Activated CD8-positive, alpha-beta memory T cell treated with anti-CD3 and anti-CD28 coated beads for 36 hours (primary cell): ENCODE results near the gene SOX8. TPM values are rescaled to one million over a fixed set of nuclear protein-coding genes. Genes with fewer than 3 reads are reported as not detected.

Source experiments
- CTCF ChIA-PET: fragments of 350-600 bp; sonication (Branson Sonifier 250); formaldehyde crosslinking; loops from one replicate; lab custom pipeline; 2021; ENCODE audit warnings: antibody characterized with exemption; lab: Charles Lee
- POLR2A ChIA-PET: fragments of 350-600 bp; sonication (Branson Sonifier 250); formaldehyde crosslinking; loops from one replicate; lab custom pipeline; 2021; ENCODE audit warnings: antibody characterized with exemption; lab: Charles Lee
- total RNA-seq, 2 experiments: library from RNA; stranded (reverse); gene quantifications; one replicate each; pipeline ENCODE4 v1.2.3, GENCODE V29; 2021

The SOX8 gene
- total RNA-seq, 2 experiments from 2014 or later, result 0.61 to 0.63 TPM

DNA sequence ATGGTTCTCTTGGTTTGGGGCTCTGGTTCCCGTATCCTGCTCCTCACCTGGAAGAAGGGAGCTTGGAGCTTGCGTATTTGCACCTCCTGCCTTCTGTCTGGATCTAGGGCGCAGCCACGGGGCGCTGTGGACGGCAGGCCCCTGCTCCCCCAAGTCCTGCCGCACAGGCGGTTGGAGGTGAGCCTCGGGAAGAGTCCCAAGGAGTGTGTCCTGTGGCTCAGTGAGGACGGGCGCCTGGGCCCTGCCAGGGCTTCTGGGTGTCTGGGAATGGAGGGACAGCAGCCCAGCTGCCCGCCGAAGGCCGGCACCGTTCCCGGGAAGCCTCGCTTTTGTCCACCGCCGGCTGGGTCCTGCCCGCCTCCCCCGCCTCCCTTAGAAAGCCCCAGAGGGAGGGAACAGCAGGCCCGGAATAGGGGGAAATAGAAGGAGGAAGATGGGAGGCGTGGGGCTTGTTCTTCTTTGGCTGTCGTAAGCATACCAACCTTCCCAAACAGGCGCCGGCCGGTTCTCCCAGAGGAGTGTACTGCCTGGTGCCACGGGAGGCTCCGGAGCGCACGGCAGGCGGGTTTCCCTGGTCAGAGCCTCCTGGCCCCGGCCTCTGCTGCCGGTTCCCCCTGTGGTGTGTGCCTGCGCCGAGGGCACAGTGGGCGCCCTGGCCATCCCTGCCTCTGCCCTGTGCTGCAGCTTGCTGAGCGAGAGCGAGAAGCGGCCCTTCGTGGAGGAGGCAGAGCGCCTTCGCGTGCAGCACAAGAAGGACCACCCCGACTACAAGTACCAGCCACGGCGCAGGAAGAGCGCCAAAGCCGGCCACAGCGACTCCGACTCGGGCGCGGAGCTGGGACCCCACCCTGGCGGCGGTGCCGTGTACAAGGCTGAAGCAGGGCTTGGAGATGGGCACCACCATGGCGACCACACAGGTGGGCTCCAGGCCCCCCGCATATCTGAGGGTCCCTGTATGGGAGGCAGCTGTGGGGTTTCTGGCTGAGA, 1.8 kb downstream of the SOX8 start:
- ChIA-PET POLR2A (interaction anchor here (0.7 kb wide), 1 partner anchor 174 kb away, joined by 3 read pairs; no protein-coding TSS in a partner anchor), CTCF (interaction anchor here (1.4 to 1.8 kb wide), 2 partner anchors 19 to 74 kb away, joined by 4 to 6 read pairs; no protein-coding TSS in a partner anchor)

DNA sequence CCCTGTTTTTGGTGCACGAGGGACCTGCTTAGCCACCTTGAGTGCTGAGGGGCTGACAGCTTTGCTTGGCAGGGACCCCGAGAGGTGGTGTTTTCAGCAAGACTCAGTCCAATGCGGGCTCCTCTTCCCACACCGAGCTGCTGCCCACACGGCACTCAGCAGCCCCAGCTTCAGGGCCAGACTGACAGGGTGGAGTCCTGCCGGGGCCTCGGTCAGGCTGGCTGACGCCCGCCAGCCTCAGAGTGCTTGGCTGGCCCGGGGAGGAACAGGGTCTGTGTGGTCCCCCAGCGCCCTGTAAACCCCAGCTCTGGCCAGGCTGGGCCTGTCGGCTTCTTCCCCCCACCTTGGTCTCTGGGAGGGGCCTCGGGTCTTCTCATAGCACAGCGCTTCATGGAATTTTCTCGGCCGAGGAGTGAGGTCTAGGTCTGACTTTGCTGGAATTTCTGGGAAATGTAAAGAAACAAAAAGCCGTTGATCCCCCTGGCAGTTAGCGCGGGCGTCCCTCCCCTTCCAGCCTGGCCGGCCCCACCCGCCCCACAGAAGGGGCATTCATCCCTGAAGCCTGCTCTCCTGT, 2.6 kb downstream of the SOX8 start:
- ChIA-PET POLR2A (interaction anchor here (0.6 to 0.7 kb wide), 2 partner anchors 12 to 14 kb away, joined by 3 to 5 read pairs; no protein-coding TSS in a partner anchor), CTCF (interaction anchor here (0.6 kb wide), 1 partner anchor 913 kb away, joined by 3 read pairs; no protein-coding TSS in a partner anchor)

DNA sequence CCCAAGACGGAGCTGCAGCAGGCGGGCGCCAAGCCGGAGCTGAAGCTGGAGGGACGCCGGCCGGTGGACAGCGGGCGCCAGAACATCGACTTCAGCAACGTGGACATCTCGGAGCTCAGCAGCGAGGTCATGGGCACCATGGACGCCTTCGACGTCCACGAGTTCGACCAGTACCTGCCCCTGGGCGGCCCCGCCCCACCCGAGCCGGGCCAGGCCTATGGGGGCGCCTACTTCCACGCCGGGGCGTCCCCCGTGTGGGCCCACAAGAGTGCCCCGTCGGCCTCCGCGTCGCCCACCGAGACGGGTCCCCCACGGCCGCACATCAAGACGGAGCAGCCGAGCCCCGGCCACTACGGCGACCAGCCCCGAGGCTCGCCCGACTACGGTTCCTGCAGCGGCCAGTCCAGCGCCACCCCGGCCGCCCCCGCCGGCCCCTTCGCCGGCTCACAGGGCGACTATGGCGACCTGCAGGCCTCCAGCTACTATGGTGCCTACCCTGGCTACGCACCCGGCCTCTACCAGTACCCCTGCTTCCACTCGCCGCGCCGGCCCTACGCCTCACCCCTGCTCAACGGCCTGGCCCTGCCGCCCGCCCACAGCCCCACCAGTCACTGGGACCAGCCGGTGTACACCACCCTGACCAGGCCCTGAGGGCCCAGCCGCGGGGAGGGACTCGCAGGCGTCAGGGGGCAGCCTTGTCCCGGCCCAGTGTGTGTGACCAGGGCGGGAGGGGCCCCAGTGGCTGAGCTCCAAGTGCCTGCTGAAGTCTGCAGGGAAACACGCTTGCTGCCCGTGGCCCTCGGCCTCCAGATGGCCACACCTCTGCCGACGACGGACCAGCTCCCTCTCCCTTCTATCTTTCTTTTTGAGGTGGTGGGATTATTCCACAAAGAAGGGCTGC, 3.4 kb downstream of the SOX8 start:
- POLR2A ChIA-PET, result interaction anchor here (0.6 to 0.7 kb wide), 2 partner anchors 11 to 13 kb away, joined by 3 to 5 read pairs; no protein-coding TSS in a partner anchor

DNA sequence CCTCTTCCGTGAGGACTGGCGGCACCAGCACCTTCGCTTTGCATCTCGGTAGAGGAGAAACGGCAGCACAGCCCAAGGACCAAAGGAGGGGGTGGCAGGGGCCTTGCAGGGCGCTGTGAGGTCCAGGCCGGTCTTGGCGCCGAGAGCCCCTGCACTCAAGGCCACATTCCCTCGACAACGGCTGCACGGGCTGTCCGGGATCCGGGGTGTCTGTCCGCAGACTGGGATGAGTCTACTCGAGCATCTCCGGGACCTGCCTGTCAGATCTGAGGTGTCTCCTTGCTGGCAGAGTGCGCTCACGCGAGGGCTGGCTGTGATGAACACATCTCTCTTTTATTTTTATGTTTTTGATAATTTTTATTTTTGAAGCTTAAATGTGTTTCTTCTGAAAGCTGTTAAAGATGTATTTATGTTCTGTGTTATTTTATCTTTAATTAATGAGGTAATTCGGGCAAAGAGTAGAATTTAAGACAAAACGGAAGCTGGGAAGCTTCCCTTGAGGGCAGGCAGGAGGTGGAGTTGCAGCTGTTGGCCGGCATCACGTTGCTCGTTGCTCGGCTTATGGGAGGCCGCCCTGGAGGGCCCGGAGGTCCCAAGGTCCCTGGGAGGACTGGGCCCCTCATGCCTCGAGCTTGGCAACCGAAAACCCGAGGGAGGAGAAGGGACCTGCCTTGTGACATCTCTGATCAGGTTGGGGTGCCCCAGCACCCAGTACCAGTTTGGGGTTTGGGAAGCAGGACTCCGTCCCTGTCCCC, 4.3 kb downstream of the SOX8 start:
- ChIA-PET CTCF (no interaction called here), POLR2A (no interaction called here)

More for the DNA sequence above, 3.4 kb downstream of the SOX8 start:
- CTCF ChIA-PET, result interaction anchor here (0.6 kb wide), 1 partner anchor 914 kb away, joined by 3 read pairs; no protein-coding TSS in a partner anchor

DNA sequence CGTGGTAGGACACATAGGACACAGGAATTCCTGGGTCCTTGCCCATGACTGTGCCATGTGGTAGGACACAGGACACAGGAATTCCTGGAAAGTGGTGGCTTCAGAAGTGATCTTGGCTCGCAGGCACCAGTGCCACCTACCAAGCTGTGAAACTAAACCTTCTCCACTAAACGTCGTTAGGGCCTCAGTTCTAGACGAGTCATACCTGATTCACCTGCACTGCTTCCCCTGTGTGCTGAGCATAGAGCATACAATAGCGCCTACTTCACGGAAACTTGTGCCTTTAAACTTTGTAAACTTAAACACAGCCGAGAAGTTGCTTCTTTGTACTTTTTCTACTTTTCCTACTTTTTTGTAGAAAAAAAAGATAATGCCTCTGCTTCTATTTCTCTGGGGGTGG, 4.8 kb downstream of the SOX8 start:
- ChIA-PET CTCF (no interaction called here), POLR2A (no interaction called here)

DNA sequence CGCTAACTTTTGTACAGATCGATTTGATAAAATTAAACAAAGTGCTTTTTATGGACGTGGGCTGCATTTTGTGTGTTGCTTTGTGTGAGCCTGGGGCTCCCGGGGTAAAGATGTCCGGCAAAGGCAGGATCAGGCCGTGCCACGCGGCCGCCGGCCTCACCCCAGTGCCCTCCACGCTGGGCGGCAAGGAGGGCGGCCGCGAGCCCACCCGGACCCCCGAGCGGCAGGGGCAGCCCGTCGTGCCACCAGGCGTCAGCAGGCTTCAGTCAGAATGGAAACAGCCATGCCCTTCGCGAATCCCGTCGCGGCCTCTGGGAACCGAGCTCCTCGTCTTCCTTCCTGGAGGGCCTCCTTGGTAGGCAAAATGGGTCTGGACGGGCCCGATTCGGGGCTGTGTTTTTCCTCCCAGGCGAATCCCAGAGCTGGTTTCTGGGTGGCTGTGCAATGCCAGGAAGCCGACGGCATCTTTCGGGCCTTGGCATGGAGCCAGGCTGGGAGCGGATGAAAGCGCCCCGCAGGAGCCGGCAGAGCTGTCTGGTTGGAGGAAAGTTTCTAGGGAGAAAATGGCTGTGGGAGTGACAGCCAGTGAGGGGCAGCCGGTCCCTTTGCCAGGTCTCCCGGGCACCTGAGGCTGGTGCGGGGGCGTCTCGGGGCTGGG, 5.5 kb downstream of the SOX8 start:
- POLR2A ChIA-PET, result no interaction called here
- CTCF ChIA-PET, result no interaction called here

DNA sequence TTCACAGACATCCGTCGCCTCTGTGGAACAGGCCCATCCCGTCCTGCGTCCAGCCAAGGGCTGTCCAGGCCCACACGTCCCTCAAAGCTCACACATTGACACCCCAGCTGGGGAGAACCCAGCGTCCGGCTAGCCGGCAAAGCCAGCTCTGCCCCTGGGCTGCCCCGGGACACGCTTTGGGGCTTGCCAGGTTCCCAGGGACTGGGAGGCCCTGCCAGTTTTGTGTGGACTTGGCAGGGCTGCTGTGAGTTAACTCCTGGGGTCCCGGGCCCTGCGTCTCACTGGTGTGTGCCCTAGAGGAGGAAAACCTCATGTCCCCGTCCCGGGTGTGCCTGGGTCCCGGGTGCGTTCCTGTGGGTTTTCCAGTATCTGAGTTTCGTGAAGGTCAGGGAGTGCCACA, 6.3 kb downstream of the SOX8 start:
- CTCF ChIA-PET, result no interaction called here
- POLR2A ChIA-PET, result no interaction called here

DNA sequence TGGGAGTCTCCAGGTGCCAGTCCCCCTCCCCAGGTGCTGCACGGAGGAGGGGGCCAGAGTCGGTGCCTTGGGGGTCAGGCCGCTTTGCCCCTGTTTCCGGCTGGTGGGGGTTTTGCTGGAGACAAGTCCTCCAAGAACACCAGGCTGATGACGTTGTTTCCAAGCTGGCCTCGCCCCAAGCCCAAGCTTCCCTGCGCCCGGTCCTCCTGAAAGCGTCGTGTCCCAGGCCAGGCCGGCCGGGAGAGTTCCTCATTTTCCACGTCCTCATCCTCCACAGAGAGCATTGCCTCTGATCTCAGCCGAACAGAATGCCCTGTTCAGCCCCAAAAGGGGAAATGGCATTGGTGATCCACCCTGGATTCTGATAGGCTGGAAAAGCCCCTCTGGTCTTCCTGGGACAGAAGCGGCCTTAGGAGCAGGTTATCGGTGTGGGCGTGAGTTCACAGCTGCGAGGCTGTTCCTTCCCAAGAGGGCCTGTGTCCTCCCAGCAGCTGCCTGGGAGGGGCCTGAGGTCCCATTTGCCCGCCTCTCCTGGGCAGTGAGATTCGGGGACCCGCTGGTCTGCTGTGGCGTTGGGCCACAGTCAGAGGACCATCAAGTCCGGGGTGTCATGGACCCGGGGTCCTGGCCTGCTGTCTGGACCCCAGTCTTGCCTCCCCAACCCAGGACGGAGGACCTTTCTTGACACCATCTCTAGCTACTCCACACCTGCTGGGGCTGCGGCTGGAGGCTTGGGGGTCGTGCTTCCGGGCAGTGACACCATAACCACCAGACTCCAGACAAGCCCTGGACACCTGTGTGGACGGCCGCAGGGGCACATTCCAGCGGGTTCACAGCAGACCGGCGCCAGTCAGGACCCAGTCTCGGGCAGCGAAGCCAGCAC, 7.1 kb downstream of the SOX8 start:
- ChIA-PET CTCF (no interaction called here), POLR2A (no interaction called here)

DNA sequence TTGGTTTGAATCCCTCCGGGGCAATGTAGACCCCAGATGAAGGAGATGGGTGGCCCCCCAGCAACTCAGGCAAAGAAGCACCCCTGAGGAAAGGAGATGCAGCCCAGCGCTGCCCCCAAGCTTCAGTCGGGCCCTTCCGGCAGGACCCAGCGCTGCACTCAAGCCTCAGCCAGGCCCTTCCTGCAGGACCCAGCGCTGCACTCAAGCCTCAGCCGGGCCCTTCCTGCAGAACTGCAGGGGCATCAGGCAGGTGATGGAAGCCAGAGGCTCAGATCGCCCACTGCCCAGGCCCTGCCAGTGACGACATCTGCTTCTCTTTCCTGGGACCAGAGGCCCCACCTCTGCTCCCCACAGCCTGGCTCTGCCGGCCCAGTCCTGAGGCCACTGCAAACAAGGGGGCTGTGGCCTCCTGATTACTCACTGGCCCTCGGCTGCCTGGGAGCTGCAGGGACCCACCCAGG, 7.8 kb downstream of the SOX8 start:
- POLR2A ChIA-PET, result no interaction called here
- CTCF ChIA-PET, result no interaction called here

DNA sequence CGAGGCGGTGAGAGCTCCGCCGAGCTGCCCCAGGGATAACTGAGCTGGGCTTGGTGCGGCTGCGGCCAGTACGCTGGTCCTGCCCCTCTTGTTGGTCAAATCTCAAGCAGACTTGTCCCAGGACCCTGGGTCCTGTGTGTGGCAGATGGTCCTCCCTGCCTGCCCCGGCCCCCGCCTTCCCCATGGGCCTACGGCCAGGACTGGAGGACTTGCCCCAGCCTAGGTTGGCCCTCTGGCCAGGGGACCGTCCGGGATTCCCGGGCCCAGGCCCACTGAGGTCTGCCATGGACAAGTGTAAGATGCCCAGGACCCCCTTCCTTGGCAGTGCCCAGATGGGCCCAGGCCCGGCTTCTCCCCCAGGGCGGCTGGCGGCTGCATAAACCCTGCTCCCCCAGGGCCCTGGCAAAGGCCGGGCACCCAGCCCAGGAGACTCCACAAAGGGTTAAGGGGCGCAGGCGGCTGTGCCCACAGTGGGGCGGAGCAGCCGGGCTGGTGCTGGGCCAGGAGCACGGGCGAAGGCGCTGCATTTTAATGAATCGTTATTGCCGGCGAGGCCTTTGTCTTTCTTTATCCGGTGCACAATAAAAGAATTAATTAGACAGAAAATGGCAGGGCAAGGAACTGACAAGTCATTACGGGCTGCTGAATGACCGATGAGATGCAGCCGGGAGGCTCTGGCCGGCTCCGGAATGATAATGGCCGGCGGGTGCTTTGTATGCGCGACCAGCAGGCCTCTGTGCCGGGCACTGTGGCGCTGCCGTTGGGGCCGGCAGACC, 9.1 kb downstream of the SOX8 start:
- POLR2A ChIA-PET, result no interaction called here

DNA sequence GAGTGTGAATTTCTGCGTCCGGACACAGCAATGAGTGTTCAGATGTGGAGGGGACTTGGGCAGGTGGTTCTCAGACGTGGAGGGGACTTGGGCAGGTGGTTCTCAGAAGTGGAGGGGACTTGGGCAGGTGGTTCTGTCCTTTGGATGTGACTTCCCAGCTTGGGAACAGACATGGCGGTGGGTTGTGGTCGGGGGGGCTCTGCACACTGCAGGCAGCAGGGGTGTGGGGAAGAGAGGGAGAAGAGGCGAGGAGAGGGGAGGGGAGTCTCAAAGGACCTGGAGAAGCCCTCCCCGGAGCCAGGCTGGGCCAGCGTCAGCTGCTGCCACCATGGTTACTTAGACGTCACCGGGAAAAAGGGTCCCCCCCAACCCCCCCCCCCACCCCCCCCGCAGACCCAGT, 9.8 kb downstream of the SOX8 start:
- POLR2A ChIA-PET, result no interaction called here
- CTCF ChIA-PET, result no interaction called here

More for the DNA sequence above, 9.1 kb downstream of the SOX8 start:
- CTCF ChIA-PET, result no interaction called here

DNA sequence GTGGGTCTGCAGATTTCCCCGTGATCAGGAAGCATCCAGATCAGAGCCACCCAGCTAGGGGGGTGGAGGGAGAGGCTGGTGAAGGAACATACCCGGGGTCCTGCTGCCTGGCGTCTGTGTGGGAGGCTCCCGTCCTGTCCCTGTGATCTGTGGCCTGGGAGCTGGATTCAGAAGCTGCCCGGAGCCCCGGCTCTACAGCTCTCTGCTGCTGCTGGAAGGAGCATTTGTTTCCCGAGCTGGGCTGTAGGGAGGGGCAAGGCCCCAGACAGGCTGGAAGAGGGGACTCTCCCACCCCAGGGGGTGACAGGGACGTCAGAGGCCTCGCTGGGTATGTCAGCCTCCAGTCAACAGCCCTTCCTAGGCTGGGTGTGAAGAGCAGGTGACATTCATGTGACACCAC, 10.2 kb downstream of the SOX8 start:
- CTCF ChIA-PET, result no interaction called here
- POLR2A ChIA-PET, result no interaction called here

DNA sequence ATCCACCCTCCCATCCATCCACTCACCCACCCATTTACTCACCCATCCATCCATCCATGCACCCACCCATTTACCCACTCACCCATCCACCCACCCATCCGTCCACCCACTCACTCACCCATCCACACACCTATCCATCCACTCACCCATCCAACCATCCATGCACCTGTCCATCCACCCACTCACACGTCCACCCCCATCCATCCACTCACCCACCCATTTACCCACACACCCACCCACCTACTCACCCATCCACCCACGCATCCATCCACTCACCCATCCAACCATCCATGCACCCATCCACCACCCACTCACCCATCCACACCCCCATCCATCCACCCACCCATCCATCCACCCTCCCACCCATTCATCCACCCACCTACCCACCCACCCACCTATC, 12.2 kb downstream of the SOX8 start:
- ChIA-PET POLR2A (no interaction called here), CTCF (no interaction called here)

DNA sequence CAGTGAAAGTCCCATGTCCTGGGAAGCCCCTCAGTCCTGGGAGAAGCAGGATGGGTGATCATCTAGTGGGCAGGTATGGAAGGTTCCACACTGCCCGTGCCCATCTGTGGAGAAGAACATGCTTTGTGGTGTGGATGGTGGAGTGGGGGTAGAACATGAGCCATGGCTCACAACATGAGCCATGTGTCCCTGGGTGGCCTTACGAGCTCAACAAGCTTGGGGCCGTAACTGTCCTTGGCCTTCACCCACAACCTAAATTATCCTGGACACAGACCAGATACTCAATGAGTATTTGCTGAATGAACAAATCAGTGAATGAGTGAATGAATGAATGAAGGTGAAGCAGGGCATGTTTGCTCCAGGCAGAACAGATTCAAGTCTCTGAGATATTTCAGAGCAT, 13.5 kb downstream of the SOX8 start:
- POLR2A ChIA-PET, result no interaction called here
- CTCF ChIA-PET, result no interaction called here

DNA sequence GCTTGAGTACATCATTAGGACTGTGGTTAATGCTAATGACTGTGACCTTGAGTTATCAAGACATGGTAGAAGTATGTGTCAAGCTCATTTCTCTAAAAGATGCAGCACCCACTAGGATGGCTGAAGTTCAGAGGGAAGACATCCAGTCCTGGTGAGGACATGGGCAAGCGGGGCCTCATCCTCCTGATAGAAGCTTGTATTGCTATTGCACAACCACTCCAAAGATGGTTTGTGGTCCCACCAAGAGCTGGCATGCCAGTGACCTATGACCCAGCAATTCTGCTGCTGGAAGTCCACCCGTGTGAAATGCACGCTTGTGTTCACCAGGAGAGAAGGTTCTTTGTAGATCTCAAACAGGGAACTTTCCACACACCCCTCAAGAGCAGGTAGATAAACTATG, 14.2 kb downstream of the SOX8 start:
- CTCF ChIA-PET, result interaction anchor here (1.0 kb wide), 1 partner anchor 17 kb away, joined by 3 read pairs; no protein-coding TSS in a partner anchor
- POLR2A ChIA-PET, result interaction anchor here (0.6 kb wide), 1 partner anchor 11 kb away, joined by 3 read pairs; no protein-coding TSS in a partner anchor

DNA sequence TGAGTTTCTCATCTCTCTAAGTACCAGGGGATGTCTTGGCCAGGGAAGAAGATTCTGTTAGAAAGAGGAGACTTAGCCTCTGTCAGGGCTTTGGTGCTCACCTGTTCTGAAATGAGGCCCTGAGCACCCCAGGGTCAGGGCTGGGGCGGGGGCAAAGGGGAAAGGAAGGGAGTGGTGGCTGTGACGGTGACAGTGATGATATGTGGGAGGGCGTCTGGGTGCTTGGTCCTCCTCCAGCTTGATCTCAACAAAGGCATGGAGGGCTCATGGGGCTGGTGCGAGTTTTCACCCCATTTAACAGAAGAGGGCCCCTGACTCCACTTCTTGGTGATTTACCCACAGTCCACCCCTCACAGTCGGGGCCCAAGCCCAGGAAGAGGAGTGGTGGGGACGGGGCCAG, 15.1 kb downstream of the SOX8 start:
- ChIA-PET POLR2A (interaction anchor here (0.5 kb wide), 1 partner anchor 651 kb away, joined by 6 read pairs; no protein-coding TSS in a partner anchor), CTCF (interaction anchor here (1.0 to 1.9 kb wide), 2 partner anchors 15 to 18 kb away, joined by 3 to 6 read pairs; partner anchors contain the start of gene SOX8)
